Astrocyte (in vitro differentiated cells and primary cell): ENCODE results near the gene FIG4. TPM values are rescaled to one million over a fixed set of nuclear protein-coding genes. Genes with fewer than 3 reads are reported as not detected.

Experiments used
- DNase-seq: peaks from one replicate; pipeline ENCODE4 v3.0.0-alpha.2; 2010; ENCODE audit warnings: low read depth
- FAIRE-seq: peaks from 2 replicates; lab custom pipeline; 2011; peaks lifted over from hg19 to GRCh38; lab: Jason Lieb, UNC
- H2AFZ ChIP-seq: 2 replicates; pipeline ENCODE4 v1.6.0; 2012; ENCODE audit warnings: low read depth, low read length, inconsistent platforms
- H3K27ac ChIP-seq: 2 replicates; pipeline ENCODE4 v1.5.1; 2011; ENCODE audit warnings: low read depth, low read length, inconsistent platforms
- H3K27me3 ChIP-seq: 2 replicates; pipeline ENCODE4 v1.6.0; 2011; ENCODE audit warnings: low read length, inconsistent platforms; ENCODE audit not compliant: insufficient read depth
- H3K36me3 ChIP-seq: 2 replicates; pipeline ENCODE4 v1.5.1; 2011; ENCODE audit warnings: low read length, inconsistent platforms; ENCODE audit not compliant: insufficient read depth
- H3K4me1 ChIP-seq: 2 replicates; pipeline ENCODE4 v1.5.1; 2011; ENCODE audit warnings: low read length, inconsistent platforms; ENCODE audit not compliant: insufficient read depth
- H3K4me2 ChIP-seq: 2 replicates; pipeline ENCODE4 v1.6.0; 2012; ENCODE audit warnings: low read length, inconsistent platforms
- H3K4me3 ChIP-seq: 2 replicates; pipeline ENCODE4 v1.5.1; 2011; ENCODE audit warnings: low read depth, mild to moderate bottlenecking, low read length, inconsistent platforms; ENCODE audit not compliant: insufficient read depth
- H3K79me2 ChIP-seq: 2 replicates; pipeline ENCODE4 v1.6.0; 2012; ENCODE audit warnings: mild to moderate bottlenecking, low read length, inconsistent platforms; ENCODE audit not compliant: insufficient read depth
- H3K9ac ChIP-seq: 2 replicates; pipeline ENCODE4 v1.6.0; 2012; ENCODE audit warnings: mild to moderate bottlenecking, low read length, inconsistent platforms
- H3K9me3 ChIP-seq: 2 replicates; pipeline ENCODE4 v1.5.1; 2012; ENCODE audit warnings: low read depth, mild to moderate bottlenecking, low read length, inconsistent platforms; ENCODE audit not compliant: insufficient read depth
- H4K20me1 ChIP-seq: 2 replicates; pipeline ENCODE4 v1.6.0; 2012; ENCODE audit warnings: low read length, inconsistent platforms; ENCODE audit not compliant: insufficient read depth
- H3K27ac Mint-ChIP-seq: one replicate; pipeline ENCODE4 v1.8.0; 2021; ENCODE audit warnings: mild to moderate bottlenecking, mixed read lengths; ENCODE audit not compliant: unreplicated experiment
- H3K27me3 Mint-ChIP-seq: one replicate; pipeline ENCODE4 v1.8.0; 2021; ENCODE audit warnings: low read depth, mixed read lengths; ENCODE audit not compliant: unreplicated experiment
- H3K36me3 Mint-ChIP-seq: one replicate; pipeline ENCODE4 v1.8.0; 2021; ENCODE audit warnings: low read depth, mixed read lengths; ENCODE audit not compliant: unreplicated experiment
- H3K4me1 Mint-ChIP-seq: one replicate; pipeline ENCODE4 v1.8.0; 2021; ENCODE audit warnings: low read depth, mixed read lengths; ENCODE audit not compliant: unreplicated experiment
- H3K4me3 Mint-ChIP-seq: one replicate; pipeline ENCODE4 v1.8.0; 2021; ENCODE audit warnings: mild to moderate bottlenecking, moderate library complexity, mixed read lengths; ENCODE audit not compliant: unreplicated experiment
- H3K9me3 Mint-ChIP-seq: one replicate; pipeline ENCODE4 v1.8.0; 2021; ENCODE audit warnings: mild to moderate bottlenecking, mixed read lengths; ENCODE audit not compliant: unreplicated experiment
- EZH2 ChIP-seq: IDR thresholded peaks from 2 replicates; pipeline ENCODE4 v1.6.1; 2012; ENCODE audit warnings: mild to moderate bottlenecking, low read length, inconsistent platforms; ENCODE audit not compliant: insufficient read depth
- total RNA-seq: library from RNA; stranded (reverse); gene quantifications from 2 replicates; pipeline ENCODE4 v1.2.1, GENCODE V29; 2021
- TF ChIP-seq, protein P1 (sequence below): IDR thresholded peaks from 2 replicates; pipeline ENCODE4 v1.5.1; 2011; ENCODE audit warnings: low read depth, mild to moderate bottlenecking, inconsistent platforms, low read length, moderate library complexity; ENCODE audit not compliant: insufficient read depth

The FIG4 gene
- total RNA-seq, 1 donor from 2014 or later = 8.4 TPM

DNA sequence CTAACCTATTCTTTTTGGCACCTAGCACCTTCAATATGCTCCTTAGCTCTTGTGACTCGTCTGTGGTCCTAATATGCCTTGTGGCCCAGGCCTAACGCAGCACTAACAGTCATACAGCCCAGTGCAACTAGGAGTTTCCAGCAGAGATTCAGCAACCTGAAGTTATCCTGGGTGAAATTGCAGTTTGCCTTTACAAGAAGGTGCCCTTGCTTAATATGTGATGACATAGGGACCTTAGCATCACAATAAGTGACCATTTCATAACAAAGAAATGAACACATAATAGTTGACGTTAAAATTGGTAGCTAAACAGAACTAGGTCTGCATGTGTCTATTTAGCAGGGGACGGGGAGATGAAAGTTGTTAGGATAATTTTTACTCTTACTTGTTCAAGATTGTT, 10.1 kb downstream of the FIG4 start:
- no peaks in the 10 kb centered on the region for H3K4me1 Mint-ChIP-seq
- H3K36me3 ChIP-seq = no peaks in the 10 kb centered on the region
- H3K9me3 ChIP-seq = no peaks in the 10 kb centered on the region
- no peak overlapping the region for H3K4me3 ChIP-seq
- no peaks in the 10 kb centered on the region for H4K20me1 ChIP-seq
- TF ChIP-seq EZH2 = no peak
- TF ChIP-seq, protein P1, sequence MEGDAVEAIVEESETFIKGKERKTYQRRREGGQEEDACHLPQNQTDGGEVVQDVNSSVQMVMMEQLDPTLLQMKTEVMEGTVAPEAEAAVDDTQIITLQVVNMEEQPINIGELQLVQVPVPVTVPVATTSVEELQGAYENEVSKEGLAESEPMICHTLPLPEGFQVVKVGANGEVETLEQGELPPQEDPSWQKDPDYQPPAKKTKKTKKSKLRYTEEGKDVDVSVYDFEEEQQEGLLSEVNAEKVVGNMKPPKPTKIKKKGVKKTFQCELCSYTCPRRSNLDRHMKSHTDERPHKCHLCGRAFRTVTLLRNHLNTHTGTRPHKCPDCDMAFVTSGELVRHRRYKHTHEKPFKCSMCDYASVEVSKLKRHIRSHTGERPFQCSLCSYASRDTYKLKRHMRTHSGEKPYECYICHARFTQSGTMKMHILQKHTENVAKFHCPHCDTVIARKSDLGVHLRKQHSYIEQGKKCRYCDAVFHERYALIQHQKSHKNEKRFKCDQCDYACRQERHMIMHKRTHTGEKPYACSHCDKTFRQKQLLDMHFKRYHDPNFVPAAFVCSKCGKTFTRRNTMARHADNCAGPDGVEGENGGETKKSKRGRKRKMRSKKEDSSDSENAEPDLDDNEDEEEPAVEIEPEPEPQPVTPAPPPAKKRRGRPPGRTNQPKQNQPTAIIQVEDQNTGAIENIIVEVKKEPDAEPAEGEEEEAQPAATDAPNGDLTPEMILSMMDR = no peak
- no peaks in the 10 kb centered on the region for H3K4me1 ChIP-seq
- H3K27ac Mint-ChIP-seq = no peak overlapping the region
- H3K4me2 ChIP-seq = no peak overlapping the region
- no peak overlapping the region for H3K4me3 Mint-ChIP-seq
- FAIRE-seq (no peak), DNase-seq (no peak)
- no peaks in the 10 kb centered on the region for H3K9me3 Mint-ChIP-seq
- H3K9ac ChIP-seq = no peak overlapping the region
- no peaks in the 10 kb centered on the region for H3K27me3 ChIP-seq
- H3K27me3 Mint-ChIP-seq = no peaks in the 10 kb centered on the region
- no peak overlapping the region for H3K27ac ChIP-seq
- H3K79me2 ChIP-seq = no peaks in the 10 kb centered on the region
- no peaks in the 10 kb centered on the region for H3K36me3 Mint-ChIP-seq
- H2AFZ ChIP-seq = no peak overlapping the region

DNA sequence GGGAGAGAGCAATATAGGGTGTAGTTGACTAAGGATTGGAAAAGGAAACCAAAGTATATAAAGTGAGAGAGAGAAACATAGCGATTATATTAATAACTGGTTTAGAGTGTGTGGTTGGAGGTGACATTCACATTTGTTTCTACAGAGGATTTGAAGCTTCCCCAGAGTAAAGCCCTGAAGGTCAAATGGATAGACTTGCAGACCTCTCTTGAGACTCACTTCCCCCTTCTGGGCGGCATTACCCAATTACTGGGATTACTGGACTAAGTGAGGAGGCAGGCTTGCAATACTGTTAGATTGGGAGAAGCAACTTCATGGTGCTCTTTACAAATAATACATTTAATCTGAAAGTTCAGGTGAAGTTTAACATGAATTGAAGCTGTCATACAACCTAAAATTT, 10.7 kb downstream of the FIG4 start:
- no peaks in the 10 kb centered on the region for H3K36me3 Mint-ChIP-seq

DNA sequence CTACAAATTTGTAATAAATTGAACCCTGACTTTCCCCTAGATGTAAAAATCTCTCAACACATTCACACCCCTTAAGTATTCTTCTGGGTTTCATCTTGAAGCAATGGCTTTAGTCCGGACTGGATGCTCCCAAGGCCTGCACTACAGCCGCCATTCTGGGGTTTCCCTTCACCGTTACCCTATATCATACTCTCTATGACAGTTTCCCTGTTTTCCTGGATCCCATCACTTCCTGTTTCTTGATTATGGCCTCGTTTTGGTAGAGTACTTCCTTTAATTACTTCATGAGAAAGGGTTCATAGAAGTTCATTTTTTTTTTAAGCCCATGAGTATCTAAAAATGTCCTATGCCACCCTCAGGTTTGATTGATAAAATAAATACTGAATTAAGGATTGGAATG, 11.7 kb downstream of the FIG4 start:
- Histone ChIP-seq H3K9ac (no peak overlapping the region), H3K79me2 (no peaks in the 10 kb centered on the region), H3K4me2 (no peak overlapping the region), H3K9me3 (no peaks in the 10 kb centered on the region), H2AFZ (no peak overlapping the region), H3K36me3 (no peaks in the 10 kb centered on the region), H3K4me1 (no peaks in the 10 kb centered on the region), H3K27me3 (no peaks in the 10 kb centered on the region), H3K27ac (no peak overlapping the region), H4K20me1 (no peaks in the 10 kb centered on the region), H3K4me3 (no peak overlapping the region)
- H3K4me3 Mint-ChIP-seq = no peak overlapping the region
- H3K27ac Mint-ChIP-seq = no peak overlapping the region
- H3K9me3 Mint-ChIP-seq = no peaks in the 10 kb centered on the region
- no peaks in the 10 kb centered on the region for H3K27me3 Mint-ChIP-seq
- DNase-seq (no peak), FAIRE-seq (no peak)
- TF ChIP-seq, protein P1 = no peak
- TF ChIP-seq EZH2 = no peak
- no peaks in the 10 kb centered on the region for H3K36me3 Mint-ChIP-seq
- H3K4me1 Mint-ChIP-seq = no peaks in the 10 kb centered on the region

More for the DNA sequence above, 10.7 kb downstream of the FIG4 start:
- Histone ChIP-seq H3K79me2 (no peaks in the 10 kb centered on the region), H3K9me3 (no peaks in the 10 kb centered on the region), H3K27ac (no peak overlapping the region), H3K4me3 (no peak overlapping the region), H4K20me1 (no peaks in the 10 kb centered on the region), H3K36me3 (no peaks in the 10 kb centered on the region), H3K27me3 (no peaks in the 10 kb centered on the region), H3K4me2 (no peak overlapping the region), H3K9ac (no peak overlapping the region), H2AFZ (no peak overlapping the region), H3K4me1 (no peaks in the 10 kb centered on the region)
- FAIRE-seq (no peak), DNase-seq (no peak)
- H3K4me3 Mint-ChIP-seq = no peak overlapping the region
- TF ChIP-seq, protein P1 = no peak
- TF ChIP-seq EZH2 = no peak
- no peaks in the 10 kb centered on the region for H3K4me1 Mint-ChIP-seq
- H3K9me3 Mint-ChIP-seq = no peaks in the 10 kb centered on the region
- no peak overlapping the region for H3K27ac Mint-ChIP-seq
- no peaks in the 10 kb centered on the region for H3K27me3 Mint-ChIP-seq
